Activated B cell treated with CpG ODN at 0.5 μM for 24 hours (primary cell): Measurements from ENCODE around the gene SYMPK. TPM values are rescaled to one million over a fixed set of nuclear protein-coding genes. Genes with fewer than 3 reads are reported as not detected.

Source experiments
- ATAC-seq: fragments of 200-7000 bp; cut with Tn5 transposase; one replicate; pipeline ENCODE4 v1.10.0; 2021; ENCODE audit warnings: low read depth, mild to moderate bottlenecking, moderate library complexity
- CTCF ChIA-PET: fragments of 350-600 bp; sonication (Branson Sonifier 250); formaldehyde crosslinking; loops from one replicate; lab custom pipeline; 2021; ENCODE audit warnings: antibody characterized with exemption; lab: Charles Lee
- POLR2A ChIA-PET: fragments of 350-600 bp; sonication (Branson Sonifier 250); formaldehyde crosslinking; loops from one replicate; lab custom pipeline; 2021; ENCODE audit warnings: antibody characterized with exemption; lab: Charles Lee
- DNase-seq: peaks from one replicate; pipeline ENCODE4 v3.0.0; 2022
- H3K27ac Mint-ChIP-seq: one replicate; pipeline ENCODE4 v1.8.0; 2020; ENCODE audit warnings: mixed read lengths
- H3K27me3 Mint-ChIP-seq: one replicate; pipeline ENCODE4 v1.8.0; 2021; ENCODE audit warnings: mixed read lengths
- H3K36me3 Mint-ChIP-seq: one replicate; pipeline ENCODE4 v1.8.0; 2021; ENCODE audit warnings: low read depth, mixed read lengths
- H3K4me1 Mint-ChIP-seq: one replicate; pipeline ENCODE4 v1.8.0; 2021; ENCODE audit warnings: mixed read lengths
- H3K4me3 Mint-ChIP-seq: one replicate; pipeline ENCODE4 v1.8.0; 2020; ENCODE audit warnings: mild to moderate bottlenecking, mixed read lengths
- H3K9me3 Mint-ChIP-seq: one replicate; pipeline ENCODE4 v1.8.0; 2020; ENCODE audit warnings: mixed read lengths
- intact Hi-C: fragments of 100-400 bp; cut with micrococcal nuclease; formaldehyde crosslinking; loops from one replicate; pipeline ENCODE4 v1.15.1; 2024
- total RNA-seq: library from RNA; stranded (reverse); gene quantifications from 2 replicates; pipeline ENCODE4 v1.2.3, GENCODE V29; 2022
- TF ChIP-seq, protein P1 (sequence below): fragments of 200-600 bp; IDR thresholded peaks from one replicate; pipeline ENCODE4 v1.8.0; 2022; ENCODE audit warnings: antibody characterized with exemption, mild to moderate bottlenecking

Gene SYMPK
- total RNA-seq, 1 donor from 2014 or later: 150 TPM

GRCh38 chr19:45815481-45816216, 47.3 kb downstream of the SYMPK start:
- no peak for ATAC-seq
- POLR2A ChIA-PET: interaction anchor here (0.6 to 1.0 kb wide), 3 partner anchors 21 to 203 kb away, joined by 3 to 9 read pairs (median 4); no protein-coding TSS in a partner anchor
- intact Hi-C loops: loop anchor here (5.0 kb wide), 2 partner anchors 372 to 452 kb away; no protein-coding TSS in a partner anchor
- Mint-ChIP-seq H3K36me3 (peaks cover 16% of the 10 kb centered on the region), H3K4me3 (peak overlapping the region; percentile 28), H3K9me3 (no peaks in the 10 kb centered on the region), H3K27me3 (no peaks in the 10 kb centered on the region), H3K4me1 (peaks cover 9% of the 10 kb centered on the region), H3K27ac (no peak overlapping the region)
- CTCF ChIA-PET: interaction anchor here (2.2 kb wide), 1 partner anchor 16 kb away, joined by 9 read pairs; no protein-coding TSS in a partner anchor
- TF ChIP-seq, protein P1, sequence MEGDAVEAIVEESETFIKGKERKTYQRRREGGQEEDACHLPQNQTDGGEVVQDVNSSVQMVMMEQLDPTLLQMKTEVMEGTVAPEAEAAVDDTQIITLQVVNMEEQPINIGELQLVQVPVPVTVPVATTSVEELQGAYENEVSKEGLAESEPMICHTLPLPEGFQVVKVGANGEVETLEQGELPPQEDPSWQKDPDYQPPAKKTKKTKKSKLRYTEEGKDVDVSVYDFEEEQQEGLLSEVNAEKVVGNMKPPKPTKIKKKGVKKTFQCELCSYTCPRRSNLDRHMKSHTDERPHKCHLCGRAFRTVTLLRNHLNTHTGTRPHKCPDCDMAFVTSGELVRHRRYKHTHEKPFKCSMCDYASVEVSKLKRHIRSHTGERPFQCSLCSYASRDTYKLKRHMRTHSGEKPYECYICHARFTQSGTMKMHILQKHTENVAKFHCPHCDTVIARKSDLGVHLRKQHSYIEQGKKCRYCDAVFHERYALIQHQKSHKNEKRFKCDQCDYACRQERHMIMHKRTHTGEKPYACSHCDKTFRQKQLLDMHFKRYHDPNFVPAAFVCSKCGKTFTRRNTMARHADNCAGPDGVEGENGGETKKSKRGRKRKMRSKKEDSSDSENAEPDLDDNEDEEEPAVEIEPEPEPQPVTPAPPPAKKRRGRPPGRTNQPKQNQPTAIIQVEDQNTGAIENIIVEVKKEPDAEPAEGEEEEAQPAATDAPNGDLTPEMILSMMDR: no peak
- no peak for DNase-seq

DNA sequence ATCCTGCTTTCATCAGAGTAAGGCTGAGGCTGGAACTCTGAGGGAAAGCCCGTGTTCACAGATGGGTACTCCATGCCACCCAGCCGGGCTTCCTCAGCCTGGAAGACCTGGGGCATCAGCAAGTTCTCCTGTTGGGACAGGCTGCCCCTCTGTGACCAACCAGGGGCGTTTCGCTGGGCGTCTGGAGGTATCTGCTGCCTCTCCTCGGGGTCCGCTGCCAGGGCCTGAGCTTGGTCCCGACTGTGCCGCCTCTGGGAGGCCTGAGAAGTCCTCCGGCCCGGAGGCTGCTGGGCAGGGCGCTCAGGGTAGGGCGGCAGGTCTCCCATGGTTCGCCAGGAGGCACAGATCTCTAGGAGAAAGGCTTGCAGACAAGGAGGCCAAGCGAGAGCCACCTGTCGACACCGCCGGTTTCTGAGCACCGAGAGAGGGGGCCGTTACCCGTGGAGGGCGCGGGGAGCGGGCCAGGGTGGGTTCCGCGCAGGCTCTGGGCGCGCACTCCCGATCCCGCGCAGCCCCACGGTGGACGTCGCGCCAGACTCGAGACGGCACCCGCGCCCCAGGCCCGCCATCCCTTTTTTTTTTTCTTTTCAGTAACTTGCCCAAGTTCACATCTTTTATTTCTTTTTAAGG, 48.0 kb downstream of the SYMPK start, which contains the start of gene RSPH6A:
TSS of gene RSPH6A (minus strand) at position 458 of the 630 bp plus-strand sequence. CDS start at position 326, 132 bp downstream.
- ATAC-seq (no peak), DNase-seq (no peak)
- Mint-ChIP-seq H3K36me3 (peaks cover 10% of the 10 kb centered on the region), H3K4me1 (peaks cover 9% of the 10 kb centered on the region), H3K4me3 (peak within 1 kb of the TSS; percentile 28), H3K27ac (no peak within 1 kb of the TSS), H3K9me3 (no peaks in the 10 kb centered on the region), H3K27me3 (no peaks in the 10 kb centered on the region)
- POLR2A ChIA-PET: interaction anchor here (0.5 kb wide), 1 partner anchor 87 kb away, joined by 5 read pairs; no protein-coding TSS in a partner anchor
- CTCF ChIA-PET: no interaction called here
- TF ChIP-seq, protein P1: no peak
- intact Hi-C loops: loop anchor here (5.0 kb wide), 2 partner anchors 372 to 452 kb away; no protein-coding TSS in a partner anchor

GRCh38 chr19:45814166-45814780, 48.7 kb downstream of the SYMPK start:
- Mint-ChIP-seq H3K27me3 (no peaks in the 10 kb centered on the region), H3K27ac (no peak overlapping the region), H3K36me3 (peaks cover 3% of the 10 kb centered on the region), H3K4me3 (no peak overlapping the region), H3K9me3 (no peaks in the 10 kb centered on the region), H3K4me1 (peaks cover 14% of the 10 kb centered on the region)
- CTCF ChIA-PET: interaction anchor here (0.9 to 1.3 kb wide), 2 partner anchors 10 to 15 kb away, joined by 3 read pairs; no protein-coding TSS in a partner anchor
- POLR2A ChIA-PET: interaction anchor here (0.5 kb wide), 2 partner anchors 32 to 87 kb away, joined by 5 to 7 read pairs; partner anchors contain the start of gene DMPK
- no peak for ATAC-seq
- no peak for DNase-seq
- TF ChIP-seq, protein P1: no peak
- intact Hi-C loops: no loop called here

DNA sequence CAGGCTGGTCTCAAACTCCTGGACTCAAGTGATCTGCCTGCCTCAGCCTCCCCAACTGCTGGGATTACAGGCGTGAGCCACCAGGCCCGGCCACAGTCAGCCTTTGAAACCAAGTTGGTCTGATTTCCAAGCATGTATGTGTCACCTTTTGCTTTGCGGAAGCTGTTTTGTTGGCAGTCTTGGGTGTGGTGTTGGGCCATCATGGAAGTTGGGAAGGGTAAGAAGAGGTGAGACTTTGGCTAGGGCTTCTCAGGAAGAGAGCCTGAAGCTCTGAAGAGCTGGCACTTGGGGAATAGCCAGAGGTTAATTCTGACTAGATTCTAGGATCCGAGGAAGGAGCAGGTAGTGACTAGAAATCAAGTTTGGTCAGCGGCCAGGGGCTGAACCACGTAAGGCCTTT, 50.6 kb downstream of the SYMPK start:
- intact Hi-C loops: no loop called here
- Mint-ChIP-seq H3K36me3 (no peaks in the 10 kb centered on the region), H3K4me1 (peaks cover 11% of the 10 kb centered on the region), H3K4me3 (no peak overlapping the region), H3K27ac (no peak overlapping the region), H3K9me3 (no peaks in the 10 kb centered on the region), H3K27me3 (no peaks in the 10 kb centered on the region)
- ATAC-seq (no peak), DNase-seq (no peak)
- TF ChIP-seq, protein P1: no peak
- ChIA-PET POLR2A (no interaction called here), CTCF (no interaction called here)
